Activated T-cell treated with anti-CD3 and anti-CD28 coated beads, Interleukin-2, amount 50 U/mL, for 24 hours (primary cell): ENCODE results near the gene FAM114A2.

Source experiments
- DNase-seq: peaks from one replicate; pipeline ENCODE4 v3.0.0-alpha.2; 2020
- H3K27ac Mint-ChIP-seq: 2 replicates; pipeline ENCODE4 v1.8.0; 2020; ENCODE audit warnings: mild to moderate bottlenecking, mixed read lengths
- H3K27me3 Mint-ChIP-seq: 2 replicates; pipeline ENCODE4 v1.8.0; 2020; ENCODE audit warnings: mixed read lengths
- H3K36me3 Mint-ChIP-seq: 2 replicates; pipeline ENCODE4 v1.8.0; 2020; ENCODE audit warnings: low read depth, mixed read lengths
- H3K4me1 Mint-ChIP-seq: 2 replicates; pipeline ENCODE4 v1.8.0; 2020; ENCODE audit warnings: low read depth, mixed read lengths
- H3K4me3 Mint-ChIP-seq: 2 replicates; pipeline ENCODE4 v1.8.0; 2020; ENCODE audit warnings: mild to moderate bottlenecking, moderate library complexity, mixed read lengths
- H3K9me3 Mint-ChIP-seq: 2 replicates; pipeline ENCODE4 v1.8.0; 2020; ENCODE audit warnings: mixed read lengths

The FAM114A2 gene

DNA sequence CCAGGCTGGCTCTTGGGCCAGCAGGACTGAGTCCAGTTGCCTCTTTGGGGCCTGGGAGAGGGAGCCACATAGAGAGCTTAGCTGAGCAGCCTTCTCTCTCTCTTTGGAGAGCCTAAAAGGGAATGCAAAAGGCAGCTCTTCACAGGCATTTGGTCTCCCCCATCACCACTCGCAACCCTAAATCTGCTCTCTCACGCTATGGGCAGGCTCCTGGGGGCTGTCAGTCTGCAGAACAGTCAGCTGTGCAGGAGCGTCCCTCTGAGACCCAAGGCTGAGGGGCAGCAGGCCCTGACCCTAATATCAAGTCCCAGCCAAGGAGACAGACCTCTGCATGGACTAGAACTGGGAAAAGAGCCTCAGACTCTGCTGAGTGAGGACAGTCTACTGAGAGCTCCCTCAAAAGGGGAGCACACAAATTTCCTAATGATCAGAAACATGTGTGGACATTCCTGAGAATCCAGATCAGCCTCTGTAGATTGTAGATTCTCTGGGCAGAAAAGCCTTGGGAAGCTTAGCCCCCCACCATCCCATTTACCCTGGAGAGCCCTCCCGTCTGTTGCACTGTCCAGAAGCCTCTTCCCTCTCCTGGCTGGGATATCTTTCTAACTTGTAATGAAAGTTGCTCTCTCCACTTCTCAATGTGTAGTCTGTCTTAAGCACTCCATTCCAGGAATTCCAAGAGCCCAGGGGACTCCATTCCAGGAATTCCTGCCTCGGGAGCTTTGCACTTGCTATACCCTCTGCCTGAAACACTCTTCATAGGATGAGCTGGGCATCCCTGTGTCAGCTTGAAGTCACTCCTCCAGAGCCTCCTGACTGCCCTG is 79.4 kb downstream of the FAM114A2 start:
- no peaks in the 10 kb centered on the region for H3K36me3 Mint-ChIP-seq
- DNase-seq = no peak
- peaks cover 10% of the 10 kb centered on the region for H3K4me1 Mint-ChIP-seq
- H3K4me3 Mint-ChIP-seq = no peak overlapping the region
- H3K27me3 Mint-ChIP-seq = no peaks in the 10 kb centered on the region
- H3K27ac Mint-ChIP-seq = no peak overlapping the region
- no peaks in the 10 kb centered on the region for H3K9me3 Mint-ChIP-seq

DNA sequence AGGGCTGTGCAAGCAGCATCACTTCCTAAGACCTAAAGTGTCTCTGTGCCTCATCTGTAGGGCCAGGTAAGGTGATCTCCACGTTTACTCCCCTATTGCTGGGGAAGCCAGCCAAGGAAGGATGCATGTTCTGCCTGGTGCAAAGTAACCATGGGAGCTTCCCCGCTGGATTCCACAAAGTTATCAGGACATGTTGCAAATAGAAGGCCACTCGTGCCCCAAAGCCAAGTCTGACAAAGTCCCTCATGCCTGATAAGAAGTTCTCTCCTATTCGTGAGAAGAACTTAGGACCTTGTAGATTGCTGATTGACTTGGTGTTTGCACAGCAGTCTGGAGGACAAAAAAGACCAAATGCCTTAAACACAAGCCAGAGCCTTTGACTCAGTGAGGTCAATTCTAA is 81.5 kb downstream of the FAM114A2 start:
- no peaks in the 10 kb centered on the region for H3K9me3 Mint-ChIP-seq
- DNase-seq = no peak
- H3K27ac Mint-ChIP-seq = no peak overlapping the region
- H3K4me3 Mint-ChIP-seq = no peak overlapping the region
- H3K27me3 Mint-ChIP-seq = no peaks in the 10 kb centered on the region
- H3K36me3 Mint-ChIP-seq = no peaks in the 10 kb centered on the region
- H3K4me1 Mint-ChIP-seq = peaks cover 10% of the 10 kb centered on the region

DNA sequence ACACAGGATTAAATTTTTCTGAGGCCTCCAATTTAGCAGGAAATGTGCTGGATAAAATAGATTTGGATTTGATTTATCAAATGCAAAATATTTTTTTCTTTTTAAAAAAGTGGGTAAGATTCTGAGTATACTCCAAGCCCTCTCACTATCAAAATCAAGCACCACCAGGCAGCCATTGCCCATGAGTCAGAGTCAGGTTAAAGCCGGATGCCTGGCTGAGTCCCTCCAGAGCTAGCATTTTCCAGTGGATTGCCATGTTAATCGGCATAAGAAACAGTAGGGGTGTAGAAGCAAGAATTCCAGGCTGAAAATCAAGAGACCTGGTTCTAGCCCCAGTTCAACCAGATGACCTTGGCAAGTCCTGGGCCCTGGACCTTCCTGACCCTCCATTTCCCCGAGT is 85.3 kb downstream of the FAM114A2 start:
- Mint-ChIP-seq H3K36me3 (no peaks in the 10 kb centered on the region), H3K4me3 (no peak overlapping the region), H3K4me1 (no peaks in the 10 kb centered on the region), H3K27me3 (no peaks in the 10 kb centered on the region), H3K27ac (no peak overlapping the region), H3K9me3 (no peaks in the 10 kb centered on the region)
- no peak for DNase-seq

DNA sequence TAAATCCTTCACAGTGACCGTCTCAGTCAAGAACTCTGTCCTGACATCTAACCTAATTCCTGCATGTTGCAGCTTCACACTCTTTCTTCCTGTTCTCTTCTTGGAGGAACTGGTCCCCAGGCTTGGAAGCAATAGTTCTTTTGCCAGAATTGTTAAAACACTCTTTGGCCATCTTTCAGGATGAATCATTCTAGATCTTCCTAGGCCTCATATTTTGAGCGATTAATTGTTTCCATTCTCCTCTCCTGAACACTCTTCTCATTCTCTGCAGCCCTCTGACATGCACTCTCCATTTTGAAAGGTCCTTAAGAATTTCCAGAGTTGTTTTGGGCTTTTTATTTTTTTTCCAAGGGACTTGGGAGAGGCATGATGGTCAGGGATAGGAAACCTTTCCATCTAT is 85.8 kb downstream of the FAM114A2 start:
- no peaks in the 10 kb centered on the region for H3K4me1 Mint-ChIP-seq
- H3K9me3 Mint-ChIP-seq = no peaks in the 10 kb centered on the region
- DNase-seq = no peak
- H3K27ac Mint-ChIP-seq = no peak overlapping the region
- H3K27me3 Mint-ChIP-seq = no peaks in the 10 kb centered on the region
- no peaks in the 10 kb centered on the region for H3K36me3 Mint-ChIP-seq
- no peak overlapping the region for H3K4me3 Mint-ChIP-seq

DNA sequence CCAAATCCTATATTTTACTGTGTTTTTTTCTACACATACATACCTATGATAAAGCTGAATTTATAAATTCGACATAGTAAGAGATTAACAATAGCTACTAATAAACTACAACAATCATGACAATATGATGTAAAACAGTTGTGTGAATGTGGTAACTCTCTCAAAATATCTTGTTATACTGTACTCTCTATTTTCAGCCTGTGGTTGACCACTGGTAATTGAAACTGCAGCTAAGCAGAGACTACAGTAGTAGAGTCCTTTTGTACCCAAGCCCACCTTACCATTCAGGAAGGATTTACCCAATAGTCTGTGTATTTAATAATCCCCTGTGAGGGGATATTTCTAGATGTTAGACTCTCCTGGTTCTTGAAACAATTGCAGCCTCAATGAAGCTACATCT is 86.7 kb downstream of the FAM114A2 start:
- Mint-ChIP-seq H3K4me1 (no peaks in the 10 kb centered on the region), H3K27ac (no peak overlapping the region), H3K4me3 (no peak overlapping the region), H3K36me3 (no peaks in the 10 kb centered on the region), H3K27me3 (no peaks in the 10 kb centered on the region), H3K9me3 (no peaks in the 10 kb centered on the region)
- no peak for DNase-seq

DNA sequence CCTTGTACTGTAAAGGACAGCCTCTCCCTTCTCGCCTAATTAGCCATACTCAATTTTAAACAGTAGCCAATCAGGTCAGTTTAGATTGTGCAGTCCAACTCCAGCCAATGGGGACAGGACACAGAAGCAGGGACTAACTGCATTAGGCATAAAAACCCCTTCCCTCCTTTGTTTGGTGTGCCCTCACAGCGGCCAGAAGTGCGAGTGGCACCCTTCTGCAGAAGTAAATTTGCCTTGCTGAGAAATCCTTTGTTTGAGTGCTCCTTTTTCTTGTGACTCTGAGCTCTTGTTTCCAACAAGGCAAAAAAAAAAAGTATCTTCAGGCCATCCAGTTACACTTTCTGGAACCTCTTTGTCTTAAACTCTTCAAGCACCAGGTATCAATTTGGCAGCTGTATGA is 97.4 kb downstream of the FAM114A2 start:
- H3K36me3 Mint-ChIP-seq = no peaks in the 10 kb centered on the region
- H3K9me3 Mint-ChIP-seq = peaks cover 33% of the 10 kb centered on the region
- H3K4me3 Mint-ChIP-seq = no peak overlapping the region
- H3K4me1 Mint-ChIP-seq = no peaks in the 10 kb centered on the region
- no peak for DNase-seq
- H3K27me3 Mint-ChIP-seq = peaks cover 11% of the 10 kb centered on the region
- no peak overlapping the region for H3K27ac Mint-ChIP-seq
